Mammary epithelial cell (primary cell): ENCODE data around the gene SHANK1.

ENCODE experiments used
- CTCF ChIP-seq, 2 donors: IDR thresholded peaks in 1 of 2; conservative IDR thresholded peaks in 1 of 2; 2 replicates each; pipeline ENCODE4 v1.5.1; 2011 to 2012; ENCODE audit warnings: inconsistent platforms in 2 of 2, low read length in 2 of 2, mild to moderate bottlenecking in 2 of 2, control low read depth in 1 of 2, low read depth in 1 of 2; ENCODE audit not compliant: insufficient read depth in 1 of 2; ENCODE audit errors: extremely low read depth in 1 of 2
- EZH2 ChIP-seq: IDR thresholded peaks from 2 replicates; pipeline ENCODE4 v1.6.1; 2012; ENCODE audit warnings: low read length, inconsistent platforms, borderline replicate concordance

- no peak for TF ChIP-seq CTCF (conservative IDR thresholded peaks at IDR 0.05 in 1 of 2, IDR thresholded peaks at IDR 0.05 in 1 of 2; ENCODE audit: extremely low read depth in 1 of 2, insufficient read depth in 1 of 2, low read depth in 1 of 2, low read length in 2 of 2)
- TF ChIP-seq EZH2, result no peak
Measured at GRCh38 chr19:50649433-50650391, 69.9 kb downstream of the SHANK1 start, which contains the start of gene C19orf81.
